Central memory CD4-positive, alpha-beta T cell (primary cell): ENCODE measurements around the gene ARHGAP15.
A peak's percentile ranks its signal among the peaks of the same experiment; 100 is the strongest.

Experiments used
- DNase-seq: peaks from one replicate; pipeline ENCODE4 v3.0.0; 2022

Gene ARHGAP15

DNA sequence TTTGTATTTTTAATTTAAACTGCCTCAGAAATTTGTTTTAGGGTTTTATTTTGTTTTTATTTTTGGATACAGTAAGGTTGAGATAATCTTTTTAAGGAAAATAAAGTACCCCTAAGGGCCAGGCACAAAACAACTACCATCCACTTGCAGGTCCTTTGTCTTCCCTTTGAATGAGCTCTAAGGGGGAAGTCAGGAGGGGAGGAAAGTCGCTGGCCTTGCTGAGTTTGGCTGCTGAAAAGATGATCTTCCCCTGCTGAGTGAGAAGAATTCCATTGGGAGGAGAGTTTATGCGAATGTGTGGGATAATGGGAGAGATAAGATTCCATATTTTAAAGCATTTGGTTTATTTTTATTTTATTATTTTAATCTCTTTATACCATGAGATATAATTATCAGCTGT, 100.7 kb downstream of the ARHGAP15 start:
- no peak for DNase-seq

DNA sequence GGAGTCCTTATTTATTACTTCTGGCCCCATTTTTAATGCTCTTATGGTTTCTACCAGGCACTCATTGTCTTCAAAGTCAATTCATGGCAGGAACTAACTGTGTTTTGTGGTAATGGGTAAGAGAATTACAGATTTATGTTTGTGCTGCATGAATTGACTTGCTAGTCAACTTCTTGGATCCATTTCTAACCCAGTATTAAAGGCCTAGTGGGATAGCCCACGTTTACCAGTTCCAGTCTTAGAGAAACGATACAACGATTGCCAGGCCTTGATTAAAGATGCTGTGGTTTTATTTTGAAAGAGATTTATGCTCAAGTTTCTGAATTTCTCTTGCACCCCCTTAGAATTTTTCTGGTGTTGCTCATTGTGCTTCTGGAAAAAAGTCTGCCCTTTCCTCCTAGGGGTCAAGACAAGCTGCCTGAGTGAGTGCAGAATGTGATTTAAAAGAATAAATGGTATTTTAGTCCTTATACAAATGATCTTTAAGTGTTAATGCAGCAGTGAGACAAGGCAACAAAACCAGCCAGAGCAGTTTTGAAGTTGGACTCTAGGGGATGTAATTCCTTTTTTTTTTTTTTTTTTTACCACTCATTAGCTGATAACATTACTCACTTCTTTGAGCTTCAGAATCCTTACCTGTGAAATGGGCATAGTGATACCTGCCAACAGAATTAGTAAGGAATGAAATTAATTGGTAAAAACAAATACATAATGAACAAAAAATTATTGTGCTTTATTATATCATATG, 101.5 kb downstream of the ARHGAP15 start:
- DNase-seq: no peak

DNA sequence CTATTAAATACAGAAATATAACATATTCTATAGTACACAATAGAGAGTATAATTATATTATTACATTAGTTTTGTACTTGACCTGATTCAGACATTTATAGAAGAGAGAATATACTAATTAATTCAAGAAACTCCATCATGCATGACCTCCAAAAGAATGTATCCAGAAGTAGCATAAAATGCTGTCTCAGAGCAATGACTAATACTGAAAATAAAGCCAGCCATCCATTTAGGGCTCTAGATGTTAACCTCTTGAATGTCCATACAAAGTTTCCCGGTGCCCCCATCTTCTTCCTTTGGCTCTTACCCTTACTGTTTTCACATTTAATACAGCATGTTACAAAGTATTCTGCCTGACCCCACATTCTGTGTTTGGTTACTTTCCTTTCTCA, 102.0 kb downstream of the ARHGAP15 start:
- no peak for DNase-seq

DNA sequence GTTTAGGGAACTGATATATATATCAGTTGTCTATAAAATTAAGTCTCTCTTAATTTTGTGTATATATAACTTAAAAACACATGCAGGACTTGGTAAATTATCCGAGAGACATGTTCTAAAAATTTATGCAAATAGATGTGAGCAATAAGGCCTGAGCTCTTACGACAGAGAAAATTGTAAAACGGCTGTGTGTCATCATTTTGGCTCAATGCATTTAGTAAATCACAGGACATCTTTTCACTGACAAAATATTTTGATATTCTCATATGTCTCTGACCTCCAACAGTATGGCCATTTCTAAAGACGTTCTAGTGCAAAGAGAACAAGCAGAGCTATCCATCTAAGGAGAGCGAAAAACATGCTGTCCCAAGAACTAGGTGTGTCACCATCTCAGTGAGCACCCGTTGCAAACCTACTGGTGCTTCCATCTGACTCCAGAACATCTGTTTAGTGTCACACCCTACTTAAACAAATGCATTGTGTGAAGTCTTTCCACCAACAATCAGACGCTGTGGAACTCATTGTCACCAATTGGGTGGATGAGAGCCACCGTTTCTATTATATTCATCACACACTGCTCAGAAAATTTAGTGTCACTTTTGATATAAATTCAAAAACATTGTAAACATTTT, 108.0 kb downstream of the ARHGAP15 start:
- DNase-seq: no peak

DNA sequence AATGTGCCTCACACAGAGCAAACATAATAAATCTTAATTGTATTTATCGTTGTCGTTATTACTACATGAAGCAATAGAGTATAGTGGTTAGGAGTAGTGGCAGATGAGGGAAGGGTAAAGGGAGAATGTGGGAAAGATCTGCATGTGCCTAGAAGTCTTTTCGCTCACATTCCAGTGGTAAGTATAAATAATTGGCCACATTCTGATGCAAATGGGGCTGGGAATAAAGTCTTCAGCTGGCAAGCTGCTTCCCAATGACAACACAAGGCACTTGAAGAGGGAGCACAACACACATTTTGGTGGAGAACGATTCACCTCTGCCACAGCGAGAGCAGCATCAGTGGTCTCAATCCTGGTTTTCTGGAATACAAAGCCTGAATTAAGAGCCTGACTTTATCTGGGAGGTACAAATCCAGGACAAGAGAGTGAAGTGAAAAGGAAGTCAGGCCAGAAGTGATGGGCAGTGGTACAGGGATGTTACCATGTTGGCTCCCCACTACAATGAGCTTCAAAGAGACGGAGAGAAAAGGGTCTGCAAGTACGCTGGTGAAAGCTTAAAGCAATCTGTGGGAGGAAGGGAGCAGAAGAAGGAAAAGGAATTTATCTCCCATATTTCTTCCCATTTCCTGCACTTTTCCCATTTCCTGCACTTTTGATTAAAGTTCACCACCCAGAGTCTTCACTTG, 112.3 kb downstream of the ARHGAP15 start:
- DNase-seq: no peak

DNA sequence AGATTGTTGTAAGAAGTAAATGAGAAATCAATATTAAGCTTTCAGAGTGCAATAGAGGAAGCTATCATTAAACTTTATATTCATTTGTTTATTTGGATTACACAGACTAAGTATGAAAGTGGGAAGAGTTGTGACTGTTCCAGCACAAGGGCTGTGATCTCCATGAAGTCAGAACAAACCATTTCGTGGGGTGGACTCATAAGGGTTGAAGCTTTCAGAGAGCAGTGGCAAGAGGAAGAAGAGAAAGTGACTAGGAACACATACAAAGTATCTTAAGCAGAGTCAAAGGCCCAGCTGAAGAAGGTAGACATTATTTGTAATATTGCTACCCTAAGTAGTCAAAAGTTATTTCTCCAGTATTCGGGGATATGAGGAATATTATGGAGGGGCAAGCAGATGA, 117.0 kb downstream of the ARHGAP15 start:
- DNase-seq: no peak

DNA sequence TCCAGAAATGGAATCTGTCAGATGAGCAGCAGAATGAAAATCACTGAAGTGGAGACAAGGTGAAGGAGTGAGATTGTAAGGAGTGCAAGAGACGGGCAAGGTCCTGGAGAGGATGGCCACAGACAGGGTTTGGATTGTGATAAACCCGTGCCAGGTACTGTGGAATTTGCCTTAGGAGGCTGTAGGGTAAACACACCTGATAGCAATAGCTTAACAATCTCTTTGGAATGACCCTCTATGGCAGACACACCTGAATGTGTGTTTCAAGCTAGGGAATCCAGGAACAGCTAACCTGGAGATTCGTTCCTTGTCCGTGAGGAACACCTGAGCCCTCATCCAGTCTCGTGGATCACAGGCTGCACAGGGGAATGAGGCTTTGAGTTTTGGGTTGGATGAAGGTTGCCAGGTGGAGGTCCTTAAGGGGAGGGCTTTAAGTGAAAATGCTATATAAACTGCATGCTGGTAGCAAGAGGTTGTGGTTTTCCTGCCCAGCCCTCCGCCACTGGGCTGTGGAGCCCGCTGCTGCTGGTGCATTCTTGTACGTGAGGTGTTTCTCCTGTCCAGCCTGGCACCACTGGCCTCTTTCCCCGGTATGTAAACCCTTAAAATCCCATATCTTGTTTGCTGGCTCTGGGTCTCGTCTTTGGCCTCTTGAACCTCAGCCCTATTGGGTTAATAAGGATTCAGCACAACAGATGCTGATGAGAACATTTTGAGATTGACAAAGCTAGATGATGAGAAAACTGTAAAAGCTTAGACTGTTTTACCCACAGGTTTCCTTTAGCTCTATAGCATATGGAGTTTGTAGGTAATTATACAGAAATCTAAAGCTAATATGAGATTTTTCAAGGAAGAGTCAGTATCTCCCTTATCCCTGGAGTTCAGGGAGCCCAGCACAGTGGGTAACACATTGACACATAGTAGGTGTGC, 117.9 kb downstream of the ARHGAP15 start:
- DNase-seq: peak; percentile 33

DNA sequence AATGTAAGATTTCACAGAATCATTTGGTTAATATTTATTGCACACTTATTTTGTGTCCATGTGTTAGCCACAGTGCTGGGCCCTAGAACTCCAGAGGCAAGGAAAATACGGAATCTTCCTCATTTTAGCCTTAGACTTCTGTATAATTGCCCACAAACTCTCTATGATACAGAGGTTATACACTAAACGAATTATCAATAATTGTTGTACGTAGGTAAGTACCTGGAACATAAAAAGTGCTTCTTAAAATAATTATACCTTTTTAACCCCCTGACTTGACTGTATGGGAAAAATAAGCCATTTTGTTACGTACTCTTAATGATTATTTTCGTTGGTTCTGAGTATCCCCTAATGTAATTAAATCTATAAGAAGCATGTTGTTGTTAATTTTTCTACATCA, 119.4 kb downstream of the ARHGAP15 start:
- DNase-seq: no peak

DNA sequence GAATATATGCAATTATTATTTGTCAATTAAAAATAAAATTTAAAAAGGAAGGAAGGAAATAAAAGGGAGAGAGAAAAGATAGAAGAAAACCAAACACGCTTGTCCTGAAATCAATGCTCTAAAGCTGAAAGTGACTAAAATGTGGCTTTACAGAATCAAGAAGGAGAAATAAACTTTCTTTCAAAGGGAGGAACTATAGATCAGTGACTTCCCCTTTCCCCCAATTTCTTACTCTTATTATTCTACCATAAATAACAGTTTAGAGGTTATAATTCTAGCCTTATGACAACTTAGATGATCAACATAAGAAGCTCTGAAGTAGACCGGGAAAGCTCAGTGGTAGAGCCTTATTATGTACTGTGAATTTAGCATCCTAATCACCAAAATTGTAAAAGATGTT, 122.5 kb downstream of the ARHGAP15 start:
- DNase-seq: no peak

DNA sequence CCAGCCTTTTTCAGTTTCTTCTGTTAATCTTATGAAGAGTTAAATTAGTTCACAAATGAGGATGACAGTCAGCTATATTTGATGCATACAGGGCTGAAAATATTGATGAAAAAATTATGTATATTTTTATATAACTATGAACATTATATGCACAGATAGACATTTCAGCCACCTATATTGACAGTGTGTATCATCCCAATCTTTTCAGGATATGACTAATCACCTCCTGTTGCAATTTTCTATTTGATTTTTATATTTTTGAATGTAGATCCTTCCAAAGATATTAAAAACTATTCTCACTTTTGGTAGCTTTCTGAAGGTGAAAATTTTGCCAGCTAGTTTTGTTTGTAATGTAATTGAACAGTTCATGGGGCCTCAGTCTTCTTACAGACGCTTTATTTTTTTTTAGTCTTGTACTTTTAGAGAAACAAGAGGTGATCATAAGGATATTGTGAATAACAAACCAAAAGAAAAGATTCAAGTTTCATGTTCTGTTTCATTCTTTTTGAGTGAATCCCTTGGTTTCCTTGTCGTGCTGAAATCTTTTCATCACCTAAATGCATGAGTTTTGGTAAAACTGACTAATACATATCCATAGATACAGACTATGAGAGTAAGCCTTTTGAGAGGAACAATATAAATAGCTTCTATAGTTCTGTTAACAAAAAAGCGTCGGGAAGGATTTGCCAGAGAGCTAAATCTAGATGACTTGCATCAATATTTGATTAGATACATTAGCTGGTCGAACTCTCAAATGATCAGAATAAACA, 123.1 kb downstream of the ARHGAP15 start:
- no peak for DNase-seq

DNA sequence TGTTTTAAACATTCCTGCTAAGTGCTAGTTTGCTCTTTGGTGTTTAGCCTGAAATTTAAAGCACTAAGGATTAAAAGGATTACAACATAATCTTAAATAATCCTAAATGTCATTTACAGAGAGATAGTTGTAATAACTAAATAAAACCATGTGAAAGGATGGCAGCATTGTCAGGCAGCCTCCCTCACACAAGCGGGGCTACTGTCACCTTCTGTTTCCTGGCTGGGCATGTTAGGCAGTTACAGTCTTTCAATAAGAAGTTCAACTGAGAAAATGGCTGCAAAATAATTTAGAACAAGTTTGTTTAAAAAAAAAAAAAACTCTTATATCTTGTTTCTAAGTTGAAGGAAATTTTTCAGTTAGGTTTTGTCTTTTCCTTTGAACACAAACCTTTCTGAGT, 124.9 kb downstream of the ARHGAP15 start:
- DNase-seq: no peak

DNA sequence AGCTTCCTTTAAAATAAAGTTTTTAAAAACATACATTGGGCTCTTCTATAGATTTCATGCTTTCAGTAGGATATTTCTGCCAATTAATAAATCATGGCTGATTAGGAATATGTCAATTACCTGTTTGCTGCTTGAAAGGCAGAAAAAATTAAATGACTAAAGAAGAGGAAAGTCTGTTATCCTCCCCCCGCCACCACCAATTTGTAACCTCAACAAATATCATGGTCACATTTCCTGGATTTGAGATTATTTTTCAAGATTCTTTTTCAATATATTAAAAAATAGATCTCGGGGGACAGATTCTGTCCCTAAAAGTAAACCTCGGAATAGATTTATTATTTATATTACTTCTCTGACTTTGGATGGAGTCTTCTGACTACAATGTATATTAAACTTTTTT, 125.9 kb downstream of the ARHGAP15 start:
- DNase-seq: no peak

DNA sequence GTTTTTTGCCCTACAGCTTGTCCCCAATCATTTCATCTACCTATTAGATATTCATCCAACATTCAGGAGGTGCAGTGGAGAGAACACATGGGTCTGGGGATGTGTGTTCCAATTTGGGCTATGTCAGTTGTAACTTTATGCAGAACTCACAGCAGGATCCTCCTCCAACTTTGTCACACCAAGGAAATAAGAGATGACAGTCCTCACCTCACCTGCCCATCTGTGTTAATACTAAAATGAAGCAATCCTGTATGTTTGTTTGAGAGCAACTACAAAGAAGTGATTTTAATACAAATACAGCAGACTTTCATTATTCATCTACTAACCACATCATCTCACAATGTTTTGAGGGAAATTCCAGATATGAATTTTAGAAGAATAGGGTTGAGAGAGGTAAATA, 126.7 kb downstream of the ARHGAP15 start:
- no peak for DNase-seq

DNA sequence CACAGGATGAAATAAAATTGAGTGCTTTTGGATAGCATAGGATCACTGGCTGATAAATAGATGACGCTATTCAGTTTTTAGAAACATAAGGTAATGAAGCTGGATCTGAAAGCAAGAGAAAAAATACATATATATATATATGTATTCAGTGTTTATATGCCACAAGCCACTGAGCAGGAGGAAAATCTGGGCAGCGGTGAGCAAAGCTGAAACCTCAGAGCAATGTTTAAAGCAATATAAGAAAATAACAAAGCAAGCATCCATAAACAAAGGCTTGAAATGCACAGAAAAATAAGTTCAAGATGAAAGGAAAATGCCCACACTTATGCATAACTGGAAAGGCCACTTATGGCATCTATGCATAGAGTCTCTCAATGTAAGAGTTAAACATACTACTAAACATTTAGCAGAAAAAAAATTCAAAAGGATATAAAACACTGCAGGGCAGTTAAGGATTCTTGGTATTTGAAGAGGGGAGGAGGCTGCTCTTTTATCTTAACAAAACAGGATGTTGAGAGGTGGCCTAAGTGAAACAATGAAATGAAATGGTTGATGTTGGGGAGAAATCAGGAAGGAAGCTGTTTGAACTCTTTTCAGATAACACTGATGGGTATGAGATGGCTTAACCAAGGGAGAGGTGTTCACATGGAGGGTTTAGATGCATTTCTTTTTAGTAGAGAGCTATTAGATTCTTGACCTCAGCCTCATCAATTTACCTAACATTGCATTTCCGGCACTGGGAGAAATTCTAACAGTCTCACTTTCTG, 129.1 kb downstream of the ARHGAP15 start:
- DNase-seq: peak; percentile 66

DNA sequence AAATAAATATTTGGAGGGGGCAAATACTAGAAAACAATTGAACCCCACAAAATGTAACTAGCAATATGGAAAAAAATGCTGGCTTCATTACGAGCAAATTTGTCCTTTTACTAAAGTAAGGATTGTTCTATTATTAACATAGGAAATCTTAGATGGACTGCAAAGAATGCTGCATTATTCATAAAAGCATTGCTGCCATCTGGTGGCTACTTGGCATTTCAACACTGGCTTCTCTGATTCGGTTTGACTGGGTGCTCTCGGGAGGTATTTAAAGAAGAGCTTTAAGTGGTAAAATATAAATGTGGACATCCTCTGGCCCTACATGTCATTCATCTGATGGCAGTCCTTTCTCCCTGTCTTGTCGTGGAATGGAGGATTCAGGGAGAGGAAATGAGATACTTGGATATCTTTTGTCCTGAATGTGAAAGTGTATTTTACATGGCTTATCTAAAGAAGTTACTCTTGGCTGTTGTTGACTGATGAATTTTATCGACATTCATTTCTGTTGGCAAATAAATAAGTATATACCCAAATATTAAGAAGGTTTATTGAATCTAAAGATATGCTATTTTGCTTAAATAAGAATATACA, 130.2 kb downstream of the ARHGAP15 start:
- peak; percentile 68 for DNase-seq

DNA sequence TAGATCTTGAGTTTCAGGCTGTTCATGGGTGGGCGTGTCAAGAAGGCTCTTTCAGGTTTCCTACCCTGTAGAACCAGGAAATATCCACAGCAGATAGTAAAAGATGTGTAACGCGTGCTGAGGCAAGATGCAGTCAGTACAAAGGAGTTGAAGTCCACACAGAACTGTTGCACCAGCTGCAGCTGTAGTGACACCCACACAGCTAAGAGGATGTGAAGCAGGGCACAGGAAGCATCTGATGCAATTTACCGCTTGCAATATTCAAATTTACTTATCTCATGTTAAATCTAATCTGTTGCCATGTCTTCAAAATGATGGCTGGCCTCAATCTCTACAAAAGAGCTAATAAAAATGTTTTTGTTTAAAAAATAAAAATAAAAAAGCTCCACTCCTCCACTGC, 132.8 kb downstream of the ARHGAP15 start:
- peak; percentile 66 for DNase-seq

DNA sequence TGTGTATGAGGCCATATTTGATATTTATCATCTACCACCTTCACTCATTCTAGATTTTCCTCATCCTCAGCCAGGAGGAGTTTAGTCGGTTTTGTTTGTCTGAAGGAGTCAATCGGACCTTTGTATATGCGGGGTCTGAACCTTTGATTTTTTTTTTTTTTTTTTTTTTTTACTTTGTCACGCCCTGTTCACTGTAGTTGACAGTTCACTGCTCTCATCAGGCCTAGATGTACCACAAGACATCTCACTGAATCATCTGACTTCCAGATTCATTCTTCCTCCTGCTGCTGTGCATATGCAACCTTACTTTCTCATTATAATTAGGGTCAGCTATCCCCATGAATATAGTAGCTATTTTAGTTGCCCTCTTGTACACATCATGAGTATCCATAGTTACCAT, 133.2 kb downstream of the ARHGAP15 start:
- DNase-seq: no peak

DNA sequence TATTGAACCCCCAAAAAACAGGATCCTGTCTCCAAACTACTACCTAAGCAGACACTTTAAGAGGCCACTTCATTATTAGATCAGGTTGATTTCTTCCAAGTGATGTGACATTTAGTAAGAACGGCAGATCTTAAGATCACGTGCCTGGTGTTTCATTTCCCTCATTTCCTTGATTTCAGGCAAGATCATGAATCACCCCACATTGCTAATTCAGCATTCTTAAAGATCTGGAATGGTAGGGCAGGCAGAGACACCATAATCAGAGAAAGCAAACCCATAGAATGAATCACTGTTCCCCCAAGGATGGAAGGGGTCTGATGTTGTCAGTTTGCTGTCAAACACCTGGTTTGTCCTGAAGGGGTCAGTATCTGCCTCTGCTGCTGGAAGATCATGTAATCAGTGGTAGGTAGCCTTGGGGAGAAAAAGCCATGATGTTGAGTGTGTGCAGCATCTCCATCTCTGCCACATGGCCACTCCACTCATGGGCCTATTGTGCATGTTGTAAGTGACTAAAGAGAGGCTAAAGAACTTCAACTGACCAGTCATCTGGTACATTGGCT, 133.9 kb downstream of the ARHGAP15 start:
- no peak for DNase-seq

DNA sequence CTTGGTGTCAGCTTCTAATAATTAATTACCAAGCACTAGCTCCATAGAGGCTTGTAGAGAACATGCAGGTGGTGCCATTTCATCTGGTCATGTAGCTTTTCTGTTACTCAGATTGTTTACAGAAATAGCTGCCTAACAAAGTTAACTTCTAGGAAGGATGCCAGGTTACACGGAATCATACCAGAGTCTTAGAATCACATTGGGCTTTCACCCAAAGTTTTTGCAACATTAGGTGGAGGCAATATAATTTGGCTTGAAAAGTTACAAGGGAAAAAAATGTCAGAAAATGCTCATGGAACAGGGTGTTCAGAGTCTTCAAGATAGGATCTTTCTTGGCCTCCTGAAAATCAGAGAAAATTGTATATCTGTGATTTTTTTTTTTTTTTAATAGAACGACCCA, 135.6 kb downstream of the ARHGAP15 start:
- DNase-seq: no peak

DNA sequence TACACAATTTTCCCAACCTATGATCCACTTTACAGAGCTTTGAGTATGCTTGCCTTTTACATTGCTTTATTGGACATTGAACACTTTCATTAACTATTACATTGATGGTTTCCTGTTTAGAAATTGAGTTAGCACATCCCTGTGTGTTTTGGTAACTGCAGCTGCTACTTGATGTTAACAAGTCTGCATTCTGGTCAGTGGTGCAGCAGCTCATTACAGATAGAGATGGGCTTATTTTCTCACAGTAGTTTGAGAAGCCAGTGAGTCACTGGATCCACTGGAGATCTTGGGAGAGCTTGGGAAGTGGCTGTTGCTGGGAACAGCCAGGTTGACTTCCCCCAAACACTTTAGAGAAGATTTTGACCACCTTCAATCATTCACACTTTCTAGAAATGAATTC, 150.5 kb downstream of the ARHGAP15 start:
- no peak for DNase-seq
